GM12878 (cell line): ENCODE measurements around the gene CCDC137. TPM values are rescaled to one million over a fixed set of nuclear protein-coding genes. Genes with fewer than 3 reads are reported as not detected.

Source experiments
- ASH2L ChIP-seq: fragments of 300-600, 200-600 bp; sonication (generic); IDR thresholded peaks from 2 replicates; pipeline ENCODE4 v1.6.1; 2017; ENCODE audit warnings: low read depth, mild to moderate bottlenecking, borderline replicate concordance
- CEBPB ChIP-seq, 2 experiments: fragments of 150-350 bp in 1 of 2; IDR thresholded peaks; 2 replicates each; pipeline ENCODE4 v1.6.1; 2012 to 2014; ENCODE audit warnings: low read depth in 2 of 2, low read length in 2 of 2, borderline replicate concordance in 1 of 2, inconsistent platforms in 1 of 2
- EGR1 ChIP-seq, 2 experiments: IDR thresholded peaks; 1 replicate in 1 of 2; 2 replicates in 1 of 2; pipeline ENCODE4 v1.6.1; 2011 to 2012; ENCODE audit warnings: low read depth in 2 of 2, low read length in 2 of 2, borderline replicate concordance in 1 of 2, mild to moderate bottlenecking in 1 of 2, moderate library complexity in 1 of 2
- MAX ChIP-seq: IDR thresholded peaks from 2 replicates; pipeline ENCODE4 v1.6.1; 2012; ENCODE audit warnings: low read depth, low read length, improper control_type of control experiment
- TAF1 ChIP-seq: IDR thresholded peaks from 2 replicates; pipeline ENCODE4 v1.6.1; 2011; ENCODE audit warnings: mild to moderate bottlenecking, low read depth, low read length, borderline replicate concordance
- TARDBP ChIP-seq: IDR thresholded peaks from 2 replicates; pipeline ENCODE4 v1.6.1; 2016; ENCODE audit warnings: borderline replicate concordance
- polyA plus RNA-seq, 11 experiments: library from polyadenylated mRNA; depleted of rRNA in 4 of 11; unstranded in 6 of 11; stranded (reverse) in 5 of 11; fragments of >200 nt; fragmentation: Nextera tagmentation in 4 of 11; fragmentation: Illumina TruSeq in 1 of 11; extraction: Ambion mirVana in 4 of 11; extraction: Trizol in 1 of 11; gene quantifications; 1 replicate in 1 of 11; 2 replicates in 10 of 11; pipeline versions ENCODE4 v1.2.1 to v1.2.3, GENCODE V29; 2011 to 2016; ENCODE audit warnings: inconsistent platforms in 2 of 11, missing spikeins in 2 of 11, low read depth in 1 of 11
- total RNA-seq, 4 experiments: library from RNA; depleted of rRNA in 3 of 4; stranded (reverse); fragments of >200 nt in 3 of 4; fragmentation: Illumina TruSeq in 1 of 4; extraction: Trizol in 1 of 4; gene quantifications; 2 replicates each; pipeline versions ENCODE4 v1.2.1 to v1.2.3, GENCODE V29; 2013 to 2021
- TF ChIP-seq, protein P1 (sequence below): fragments of 450-650 bp; formaldehyde crosslinking; IDR thresholded peaks from 2 replicates; pipeline ENCODE4 v1.4.0; 2022; ENCODE audit warnings: mild to moderate bottlenecking, moderate library complexity
- TF ChIP-seq, protein P2 (sequence below): IDR thresholded peaks from 2 replicates; pipeline ENCODE4 v1.6.1; 2011; ENCODE audit warnings: mild to moderate bottlenecking, low read depth, low read length, moderate library complexity; ENCODE audit not compliant: insufficient replicate concordance

Gene CCDC137
- total and polyA plus RNA-seq, 10 of the 15 experiments (the other 5 are each of a cell fraction or from before 2014, with no cell fraction given): 2.2 to 45.4 (median 22.1) TPM

DNA sequence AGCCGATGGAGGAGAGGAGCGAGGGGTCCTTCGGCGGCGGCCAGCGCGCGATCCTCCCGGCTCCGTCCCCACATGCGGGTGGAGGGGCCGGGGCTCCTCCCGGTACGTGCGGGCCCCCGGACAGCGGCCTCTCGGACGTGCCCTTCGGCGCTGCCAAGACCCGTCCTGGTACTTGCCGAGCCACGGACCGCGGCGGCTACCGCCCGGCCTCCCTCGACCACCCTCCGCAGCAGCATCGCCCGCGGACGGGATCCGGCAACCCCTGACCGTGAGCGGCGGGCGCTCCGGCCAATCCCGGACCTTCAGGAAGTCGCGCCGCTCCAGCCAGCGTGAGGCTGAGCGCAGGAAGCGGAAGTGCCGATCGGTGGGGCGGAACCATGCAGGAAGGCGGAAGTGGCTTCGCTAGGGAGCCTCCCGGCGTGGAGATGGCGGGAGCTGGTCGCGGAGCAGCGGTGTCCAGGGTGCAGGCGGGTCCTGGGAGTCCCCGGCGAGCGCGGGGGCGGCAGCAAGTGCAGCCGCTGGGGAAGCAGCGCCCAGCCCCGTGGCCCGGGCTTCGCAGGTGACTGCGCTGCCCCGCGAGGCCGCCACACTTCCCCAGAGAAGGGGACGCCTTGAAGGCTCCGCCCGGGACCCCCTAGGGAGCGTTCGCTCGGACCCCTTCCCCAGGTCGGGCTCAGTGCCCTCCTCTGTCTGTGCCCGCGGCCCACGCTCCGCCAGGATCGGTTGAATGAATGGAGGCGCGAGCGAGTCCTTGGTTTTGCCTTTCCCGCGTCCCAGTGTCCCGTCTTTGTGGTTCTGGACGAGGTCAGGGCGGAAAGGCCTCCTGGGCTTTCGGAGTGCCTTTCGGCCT is at the start of gene CCDC137, which contains the start of gene OXLD1 (continued):
- TF ChIP-seq, protein P1, sequence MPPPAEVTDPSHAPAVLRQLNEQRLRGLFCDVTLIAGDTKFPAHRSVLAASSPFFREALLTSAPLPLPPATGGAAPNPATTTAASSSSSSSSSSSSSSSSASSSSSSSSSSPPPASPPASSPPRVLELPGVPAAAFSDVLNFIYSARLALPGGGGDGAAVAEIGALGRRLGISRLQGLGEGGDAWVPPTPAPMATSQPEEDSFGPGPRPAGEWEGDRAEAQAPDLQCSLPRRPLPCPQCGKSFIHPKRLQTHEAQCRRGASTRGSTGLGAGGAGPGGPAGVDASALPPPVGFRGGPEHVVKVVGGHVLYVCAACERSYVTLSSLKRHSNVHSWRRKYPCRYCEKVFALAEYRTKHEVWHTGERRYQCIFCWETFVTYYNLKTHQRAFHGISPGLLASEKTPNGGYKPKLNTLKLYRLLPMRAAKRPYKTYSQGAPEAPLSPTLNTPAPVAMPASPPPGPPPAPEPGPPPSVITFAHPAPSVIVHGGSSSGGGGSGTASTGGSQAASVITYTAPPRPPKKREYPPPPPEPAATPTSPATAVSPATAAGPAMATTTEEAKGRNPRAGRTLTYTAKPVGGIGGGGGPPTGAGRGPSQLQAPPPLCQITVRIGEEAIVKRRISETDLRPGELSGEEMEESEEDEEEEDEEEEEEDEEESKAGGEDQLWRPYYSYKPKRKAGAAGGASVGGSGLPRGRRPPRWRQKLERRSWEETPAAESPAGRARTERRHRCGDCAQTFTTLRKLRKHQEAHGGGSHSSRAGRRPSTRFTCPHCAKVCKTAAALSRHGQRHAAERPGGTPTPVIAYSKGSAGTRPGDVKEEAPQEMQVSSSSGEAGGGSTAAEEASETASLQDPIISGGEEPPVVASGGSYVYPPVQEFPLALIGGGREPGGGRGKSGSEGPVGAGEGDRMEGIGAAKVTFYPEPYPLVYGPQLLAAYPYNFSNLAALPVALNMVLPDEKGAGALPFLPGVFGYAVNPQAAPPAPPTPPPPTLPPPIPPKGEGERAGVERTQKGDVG: no peak
- TF ChIP-seq ASH2L (no peak), TAF1 (peak; percentile 95), TARDBP (no peak), EGR1 (IDR thresholded peaks at IDR 0.05; ENCODE audit: borderline replicate concordance in 1 of 2, low read depth in 2 of 2, low read length in 2 of 2) (peak in 1 of 2 experiments; percentile 82; a peak in 2 of 3 replicates), CEBPB (IDR thresholded peaks at IDR 0.05; ENCODE audit: borderline replicate concordance in 1 of 2, low read depth in 2 of 2, low read length in 2 of 2) (no peak), MAX (peak; percentile 66; the same call in 1 of the 2 replicates)
- TF ChIP-seq, protein P2, sequence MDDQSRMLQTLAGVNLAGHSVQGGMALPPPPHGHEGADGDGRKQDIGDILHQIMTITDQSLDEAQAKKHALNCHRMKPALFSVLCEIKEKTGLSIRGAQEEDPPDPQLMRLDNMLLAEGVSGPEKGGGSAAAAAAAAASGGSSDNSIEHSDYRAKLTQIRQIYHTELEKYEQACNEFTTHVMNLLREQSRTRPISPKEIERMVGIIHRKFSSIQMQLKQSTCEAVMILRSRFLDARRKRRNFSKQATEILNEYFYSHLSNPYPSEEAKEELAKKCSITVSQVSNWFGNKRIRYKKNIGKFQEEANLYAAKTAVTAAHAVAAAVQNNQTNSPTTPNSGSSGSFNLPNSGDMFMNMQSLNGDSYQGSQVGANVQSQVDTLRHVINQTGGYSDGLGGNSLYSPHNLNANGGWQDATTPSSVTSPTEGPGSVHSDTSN: peak; percentile 99
